ENCODE results near the gene SMARCA4. TPM values are rescaled to one million over a fixed set of nuclear protein-coding genes. Genes with fewer than 3 reads are reported as not detected.
A peak's percentile ranks its signal among the peaks of the same experiment; 100 is the strongest.

SMARCA4 gene
- total and polyA plus RNA-seq, 5 donors from 2014 or later: 6.3 to 79.5 (median 7.5) TPM

GRCh38 chr19:11035441-11036377, 74.9 kb downstream of the SMARCA4 start:
- H3K4me3 Mint-ChIP-seq: no peak overlapping the region
- peak overlapping the region in 1 of 3 donors; percentile 81 for H3K27ac Mint-ChIP-seq

GRCh38 chr19:11038511-11038910, 77.7 kb downstream of the SMARCA4 start:
- H3K4me3 ChIP-seq (ENCODE audit: low read depth, low read length): no peak overlapping the region
- Mint-ChIP-seq H3K36me3 (peaks cover 46% of the 10 kb centered on the region), H3K27me3 (no peaks in the 10 kb centered on the region), H3K4me3 (no peak overlapping the region), H3K4me1 (peaks cover 0 to 12% (median 9%) of the 10 kb centered on the region in 4 donors), H3K27ac (peak overlapping the region; percentile 26 to 65 (median 55)), H3K9me3 (no peaks in the 10 kb centered on the region)
- H3K4me1 ChIP-seq (ENCODE audit: control insufficient read depth, insufficient read depth, low read length, poor library complexity, severe bottlenecking): peaks cover 6% of the 10 kb centered on the region
- DNase-seq: no peak
- H3K36me3 ChIP-seq (ENCODE audit: control insufficient read depth, insufficient read depth, low read length): peaks cover 43% of the 10 kb centered on the region
- no peak overlapping the region for H3K27ac ChIP-seq (ENCODE audit: insufficient read depth, low read length, poor library complexity, severe bottlenecking)
- no peaks in the 10 kb centered on the region for H3K27me3 ChIP-seq (ENCODE audit: control insufficient read depth, insufficient read depth, low read length)
- H3K9me3 ChIP-seq (ENCODE audit: control insufficient read depth in 2 of 2, low read length in 2 of 2): no peaks in the 10 kb centered on the region
- no peak for ATAC-seq (ENCODE audit: low read depth in 2 of 2)

More at GRCh38 chr19:11035441-11036377, 74.9 kb downstream of the SMARCA4 start:
- peak; percentile 69 to 89 (median 78) for DNase-seq
- Histone ChIP-seq H3K4me3 (ENCODE audit: low read depth, low read length) (no peak overlapping the region), H3K9me3 (ENCODE audit: control insufficient read depth in 2 of 2, low read length in 2 of 2) (no peaks in the 10 kb centered on the region), H3K4me1 (ENCODE audit: control insufficient read depth, insufficient read depth, low read length, poor library complexity, severe bottlenecking) (peaks cover 6% of the 10 kb centered on the region), H3K27me3 (ENCODE audit: control insufficient read depth, insufficient read depth, low read length) (no peaks in the 10 kb centered on the region), H3K36me3 (ENCODE audit: control insufficient read depth, insufficient read depth, low read length) (peaks cover 51% of the 10 kb centered on the region), H3K27ac (ENCODE audit: insufficient read depth, low read length, poor library complexity, severe bottlenecking) (no peak overlapping the region)
- Mint-ChIP-seq H3K27me3 (no peaks in the 10 kb centered on the region), H3K4me1 (peaks cover 0 to 12% (median 8%) of the 10 kb centered on the region in 4 donors), H3K9me3 (no peaks in the 10 kb centered on the region), H3K36me3 (peaks cover 45% of the 10 kb centered on the region)
- peak; percentile 91 to 94 for ATAC-seq (ENCODE audit: low read depth in 2 of 2)

- H3K36me3 Mint-ChIP-seq: peaks cover 47% of the 10 kb centered on the region
Observed at GRCh38 chr19:11041194-11041593, 80.4 kb downstream of the SMARCA4 start.

GRCh38 chr19:11041966-11042627, 81.3 kb downstream of the SMARCA4 start:
- ATAC-seq (ENCODE audit: low read depth in 2 of 2): no peak
- Histone ChIP-seq H3K4me3 (ENCODE audit: low read depth, low read length) (no peak overlapping the region), H3K4me1 (ENCODE audit: control insufficient read depth, insufficient read depth, low read length, poor library complexity, severe bottlenecking) (no peaks in the 10 kb centered on the region), H3K27ac (ENCODE audit: insufficient read depth, low read length, poor library complexity, severe bottlenecking) (no peak overlapping the region), H3K9me3 (ENCODE audit: control insufficient read depth in 2 of 2, low read length in 2 of 2) (no peaks in the 10 kb centered on the region), H3K36me3 (ENCODE audit: control insufficient read depth, insufficient read depth, low read length) (peaks cover 24% of the 10 kb centered on the region), H3K27me3 (ENCODE audit: control insufficient read depth, insufficient read depth, low read length) (no peaks in the 10 kb centered on the region)
- no peak overlapping the region for H3K4me3 Mint-ChIP-seq
- H3K4me1 Mint-ChIP-seq: peaks cover 0 to 5% (median 4%) of the 10 kb centered on the region in 4 donors
- H3K27ac Mint-ChIP-seq: peak overlapping the region in 2 of 3 donors; percentile 56 to 80
- no peak for DNase-seq
- peaks cover 44% of the 10 kb centered on the region for H3K36me3 Mint-ChIP-seq
- H3K27me3 Mint-ChIP-seq: no peaks in the 10 kb centered on the region
- H3K9me3 Mint-ChIP-seq: no peaks in the 10 kb centered on the region

More at GRCh38 chr19:11041194-11041593, 80.4 kb downstream of the SMARCA4 start:
- no peaks in the 10 kb centered on the region for H3K9me3 Mint-ChIP-seq
- H3K4me3 ChIP-seq (ENCODE audit: low read depth, low read length): no peak overlapping the region
- H3K27ac Mint-ChIP-seq: no peak overlapping the region
- no peak overlapping the region for H3K27ac ChIP-seq (ENCODE audit: insufficient read depth, low read length, poor library complexity, severe bottlenecking)
- peaks cover 0 to 5% (median 3%) of the 10 kb centered on the region in 4 donors for H3K4me1 Mint-ChIP-seq
- no peak overlapping the region for H3K4me3 Mint-ChIP-seq
- DNase-seq (no peak), ATAC-seq (ENCODE audit: low read depth in 2 of 2) (no peak)
- peaks cover under 1% of the 10 kb centered on the region for H3K4me1 ChIP-seq (ENCODE audit: control insufficient read depth, insufficient read depth, low read length, poor library complexity, severe bottlenecking)
- H3K36me3 ChIP-seq (ENCODE audit: control insufficient read depth, insufficient read depth, low read length): peaks cover 30% of the 10 kb centered on the region
- no peaks in the 10 kb centered on the region for H3K27me3 Mint-ChIP-seq
- no peaks in the 10 kb centered on the region for H3K9me3 ChIP-seq (ENCODE audit: control insufficient read depth in 2 of 2, low read length in 2 of 2)
- no peaks in the 10 kb centered on the region for H3K27me3 ChIP-seq (ENCODE audit: control insufficient read depth, insufficient read depth, low read length)

GRCh38 chr19:11044431-11044830, 83.6 kb downstream of the SMARCA4 start:
- Mint-ChIP-seq H3K9me3 (no peaks in the 10 kb centered on the region), H3K27me3 (no peaks in the 10 kb centered on the region), H3K27ac (peak overlapping the region in 2 of 3 donors; percentile 8 to 31), H3K4me1 (peaks cover 7 to 19% (median 15%) of the 10 kb centered on the region in 4 donors), H3K4me3 (no peak overlapping the region), H3K36me3 (peaks cover 32% of the 10 kb centered on the region)
- Histone ChIP-seq H3K36me3 (ENCODE audit: control insufficient read depth, insufficient read depth, low read length) (peaks cover 17% of the 10 kb centered on the region), H3K9me3 (ENCODE audit: control insufficient read depth in 2 of 2, low read length in 2 of 2) (no peaks in the 10 kb centered on the region), H3K27ac (ENCODE audit: insufficient read depth, low read length, poor library complexity, severe bottlenecking) (no peak overlapping the region), H3K4me1 (ENCODE audit: control insufficient read depth, insufficient read depth, low read length, poor library complexity, severe bottlenecking) (peaks cover 16% of the 10 kb centered on the region), H3K4me3 (ENCODE audit: low read depth, low read length) (no peak overlapping the region), H3K27me3 (ENCODE audit: control insufficient read depth, insufficient read depth, low read length) (no peaks in the 10 kb centered on the region)
- DNase-seq: no peak
- no peak for ATAC-seq (ENCODE audit: low read depth in 2 of 2)

- Mint-ChIP-seq H3K4me1 (peaks cover 9 to 30% (median 21%) of the 10 kb centered on the region in 4 donors), H3K36me3 (peaks cover 32% of the 10 kb centered on the region), H3K9me3 (no peaks in the 10 kb centered on the region), H3K27me3 (no peaks in the 10 kb centered on the region), H3K4me3 (peak overlapping the region in 1 of 4 donors; percentile 54), H3K27ac (peak overlapping the region in 1 of 3 donors; percentile 76)
- peaks cover 27% of the 10 kb centered on the region for H3K4me1 ChIP-seq (ENCODE audit: control insufficient read depth, insufficient read depth, low read length, poor library complexity, severe bottlenecking)
- ATAC-seq (ENCODE audit: low read depth in 2 of 2): no peak
- DNase-seq: no peak
- no peak overlapping the region for H3K4me3 ChIP-seq (ENCODE audit: low read depth, low read length)
- H3K9me3 ChIP-seq (ENCODE audit: control insufficient read depth in 2 of 2, low read length in 2 of 2): no peaks in the 10 kb centered on the region
- H3K36me3 ChIP-seq (ENCODE audit: control insufficient read depth, insufficient read depth, low read length): peaks cover 17% of the 10 kb centered on the region
- no peak overlapping the region for H3K27ac ChIP-seq (ENCODE audit: insufficient read depth, low read length, poor library complexity, severe bottlenecking)
- H3K27me3 ChIP-seq (ENCODE audit: control insufficient read depth, insufficient read depth, low read length): no peaks in the 10 kb centered on the region
Observed at GRCh38 chr19:11045536-11045935, 84.7 kb downstream of the SMARCA4 start.

- H3K36me3 ChIP-seq (ENCODE audit: control insufficient read depth, insufficient read depth, low read length): peaks cover 12% of the 10 kb centered on the region
- Mint-ChIP-seq H3K27ac (peak overlapping the region; percentile 2 to 97 (median 56)), H3K27me3 (no peaks in the 10 kb centered on the region), H3K36me3 (peaks cover 26% of the 10 kb centered on the region), H3K9me3 (no peaks in the 10 kb centered on the region), H3K4me1 (peaks cover 9 to 37% (median 26%) of the 10 kb centered on the region in 4 donors), H3K4me3 (peak overlapping the region in 2 of 4 donors; percentile 46 to 47)
- no peak overlapping the region for H3K4me3 ChIP-seq (ENCODE audit: low read depth, low read length)
- H3K27me3 ChIP-seq (ENCODE audit: control insufficient read depth, insufficient read depth, low read length): no peaks in the 10 kb centered on the region
- no peak for DNase-seq
- H3K27ac ChIP-seq (ENCODE audit: insufficient read depth, low read length, poor library complexity, severe bottlenecking): no peak overlapping the region
- H3K9me3 ChIP-seq (ENCODE audit: control insufficient read depth in 2 of 2, low read length in 2 of 2): no peaks in the 10 kb centered on the region
- H3K4me1 ChIP-seq (ENCODE audit: control insufficient read depth, insufficient read depth, low read length, poor library complexity, severe bottlenecking): peaks cover 37% of the 10 kb centered on the region
- no peak for ATAC-seq (ENCODE audit: low read depth in 2 of 2)
Observed at GRCh38 chr19:11046605-11047354, 86.0 kb downstream of the SMARCA4 start.
